H9 (cell line): Measurements from ENCODE around the gene PARP16. TPM values are rescaled to one million over a fixed set of nuclear protein-coding genes. Genes with fewer than 3 reads are reported as not detected.

Experiments
- DNase-seq: peaks from one replicate; pipeline ENCODE4 v3.0.0-alpha.2; 2017
- H2AFZ ChIP-seq: one replicate; pipeline ENCODE4 v1.6.1; 2013; ENCODE audit warnings: mild to moderate bottlenecking, low read length, control low read depth, moderate library complexity
- H2AK5ac ChIP-seq: 2 replicates; pipeline ENCODE4 v1.6.1; 2013; ENCODE audit warnings: low read length, control low read depth, mixed read lengths; ENCODE audit not compliant: insufficient read length
- H2BK120ac ChIP-seq: one replicate; pipeline ENCODE4 v1.6.1; 2013; ENCODE audit warnings: low read depth, mild to moderate bottlenecking, low read length, control low read depth, inconsistent platforms; ENCODE audit not compliant: poor library complexity, severe bottlenecking
- H2BK12ac ChIP-seq: 2 replicates; pipeline ENCODE4 v1.6.1; 2013; ENCODE audit warnings: low read length, control low read depth, mixed read lengths, low read depth; ENCODE audit not compliant: insufficient read length
- H2BK15ac ChIP-seq: 2 replicates; pipeline ENCODE4 v1.6.1; 2013; ENCODE audit warnings: low read depth, low read length, control low read depth
- H2BK20ac ChIP-seq: one replicate; pipeline ENCODE4 v1.6.1; 2013; ENCODE audit warnings: low read depth, mild to moderate bottlenecking, low read length, control low read depth, inconsistent platforms; ENCODE audit not compliant: poor library complexity, severe bottlenecking
- H2BK5ac ChIP-seq: 2 replicates; pipeline ENCODE4 v1.6.1; 2013; ENCODE audit warnings: low read length, control low read depth, mixed read lengths; ENCODE audit not compliant: insufficient read length
- H3K14ac ChIP-seq: 2 replicates; pipeline ENCODE4 v1.6.1; 2013; ENCODE audit warnings: low read length, control low read depth; ENCODE audit not compliant: insufficient read depth
- H3K18ac ChIP-seq: 2 replicates; pipeline ENCODE4 v1.6.1; 2013; ENCODE audit warnings: low read depth, mild to moderate bottlenecking, mixed read lengths, low read length, control low read depth; ENCODE audit not compliant: insufficient read length
- H3K23ac ChIP-seq: 2 replicates; pipeline ENCODE4 v1.6.1; 2013; ENCODE audit warnings: low read length, control low read depth, mixed read lengths, low read depth; ENCODE audit not compliant: insufficient read length
- H3K23me2 ChIP-seq: 2 replicates; pipeline ENCODE4 v1.6.1; 2013; ENCODE audit warnings: low read depth, mild to moderate bottlenecking, mixed read lengths, low read length, control low read depth; ENCODE audit not compliant: insufficient read length, poor library complexity, severe bottlenecking
- H3K27ac ChIP-seq: 2 replicates; pipeline ENCODE4 v1.5.1; 2013; ENCODE audit warnings: low read length, control low read depth, mixed read lengths, low read depth; ENCODE audit not compliant: insufficient read length
- H3K27me3 ChIP-seq: 2 replicates; pipeline ENCODE4 v1.6.1; 2013; ENCODE audit warnings: low read length, control low read depth, inconsistent platforms; ENCODE audit not compliant: insufficient read depth
- H3K4ac ChIP-seq: 2 replicates; pipeline ENCODE4 v1.6.1; 2013; ENCODE audit warnings: low read depth, mild to moderate bottlenecking, control low read depth, inconsistent platforms, low read length, moderate library complexity
- H3K4me1 ChIP-seq: 2 replicates; pipeline ENCODE4 v1.6.1; 2013; ENCODE audit warnings: low read length, control low read depth, inconsistent platforms; ENCODE audit not compliant: insufficient read depth
- H3K4me2 ChIP-seq: 2 replicates; pipeline ENCODE4 v1.6.1; 2013; ENCODE audit warnings: low read length, control low read depth, mixed read lengths; ENCODE audit not compliant: insufficient read length, insufficient read depth
- H3K56ac ChIP-seq: 2 replicates; pipeline ENCODE4 v1.6.1; 2013; ENCODE audit warnings: low read depth, mild to moderate bottlenecking, mixed read lengths, low read length, control low read depth; ENCODE audit not compliant: insufficient read length
- H3K79me1 ChIP-seq: 2 replicates; pipeline ENCODE4 v1.6.1; 2013; ENCODE audit warnings: low read depth, mild to moderate bottlenecking, moderate library complexity, low read length, control low read depth, inconsistent platforms; ENCODE audit not compliant: insufficient read depth, poor library complexity, severe bottlenecking
- H3K79me2 ChIP-seq: 2 replicates; pipeline ENCODE4 v1.6.1; 2013; ENCODE audit warnings: low read length, control low read depth, inconsistent platforms; ENCODE audit not compliant: insufficient read depth
- H3K9ac ChIP-seq: 2 replicates; pipeline ENCODE4 v1.6.1; 2013; ENCODE audit warnings: low read length, control low read depth, mixed read lengths; ENCODE audit not compliant: insufficient read length; ENCODE audit errors: extremely low read depth
- H3K9me3 ChIP-seq: one replicate; pipeline ENCODE4 v1.6.1; 2013; ENCODE audit warnings: low read depth, low read length, inconsistent platforms; ENCODE audit not compliant: control insufficient read depth
- H3T11ph ChIP-seq: one replicate; pipeline ENCODE4 v1.6.1; 2013; ENCODE audit warnings: mild to moderate bottlenecking, low read length, control low read depth, inconsistent platforms
- H4K20me1 ChIP-seq: one replicate; pipeline ENCODE4 v1.6.1; 2013; ENCODE audit not compliant: control insufficient read depth, insufficient read length, insufficient read depth
- H4K5ac ChIP-seq: 2 replicates; pipeline ENCODE4 v1.6.1; 2013; ENCODE audit warnings: low read depth, mild to moderate bottlenecking, mixed read lengths, low read length, control low read depth; ENCODE audit not compliant: insufficient read length
- H4K8ac ChIP-seq: replicated peaks from 2 replicates; pipeline ENCODE4 v1.6.1; 2013; ENCODE audit warnings: low read length, control low read depth, mixed read lengths, low read depth; ENCODE audit not compliant: insufficient read length
- H4K91ac ChIP-seq: 2 replicates; pipeline ENCODE4 v1.6.1; 2013; ENCODE audit warnings: low read depth, mild to moderate bottlenecking, moderate library complexity, mixed read lengths, low read length, control low read depth; ENCODE audit not compliant: insufficient read length
- H3K27ac Mint-ChIP-seq, 3 experiments: 2 replicates in 2 of 3; 3 replicates in 1 of 3; pipeline ENCODE4 v1.8.0; 2020 to 2021; ENCODE audit warnings: mixed read lengths in 3 of 3, mild to moderate bottlenecking in 1 of 3, moderate library complexity in 1 of 3
- H3K27me3 Mint-ChIP-seq: 2 replicates; pipeline ENCODE4 v1.8.0; 2021; ENCODE audit warnings: low read depth, mild to moderate bottlenecking, moderate library complexity, mixed read lengths
- H3K36me3 Mint-ChIP-seq, 3 experiments: 2 replicates in 2 of 3; 3 replicates in 1 of 3; pipeline ENCODE4 v1.8.0; 2020 to 2021; ENCODE audit warnings: low read depth in 3 of 3, mixed read lengths in 3 of 3; ENCODE audit not compliant: insufficient read depth in 1 of 3
- H3K4me1 Mint-ChIP-seq, 2 experiments: 2 replicates each; pipeline ENCODE4 v1.8.0; 2020; ENCODE audit warnings: mixed read lengths in 2 of 2
- H3K4me3 Mint-ChIP-seq, 2 experiments: 2 replicates in 1 of 2; 3 replicates in 1 of 2; pipeline ENCODE4 v1.8.0; 2020 to 2021; ENCODE audit warnings: mild to moderate bottlenecking in 2 of 2, mixed read lengths in 2 of 2, moderate library complexity in 1 of 2
- H3K9me3 Mint-ChIP-seq, 2 experiments: 2 replicates in 1 of 2; 3 replicates in 1 of 2; pipeline ENCODE4 v1.8.0; 2020; ENCODE audit warnings: mild to moderate bottlenecking in 2 of 2, mixed read lengths in 2 of 2, moderate library complexity in 1 of 2
- CTCF ChIP-seq: fragments of 200-600 bp; sonication (generic); conservative IDR thresholded peaks from 3 replicates; pipeline ENCODE4 v1.8.0; 2021; ENCODE audit warnings: antibody characterized with exemption, mild to moderate bottlenecking
- WGBS: extraction: QIAGEN DNeasy Blood & Tissue Kit; methylation state at CpG from one replicate; pipeline ENCODE4 v1.1.7; 2013; ENCODE audit warnings: missing lambda C conversion rate, low lambda C conversion rate, mixed read lengths; ENCODE audit not compliant: insufficient read length; ENCODE audit errors: extremely low coverage; 5-methylcytosine and 5-hydroxymethylcytosine counted together
- total RNA-seq: library from RNA; stranded (reverse); gene quantifications from 2 replicates; pipeline ENCODE4 v1.2.1, GENCODE V29; 2021

PARP16 gene
- total RNA-seq, 1 experiment from 2014 or later = 3.9 TPM

- Mint-ChIP-seq H3K4me3 (no peak overlapping the region), H3K4me1 (peaks cover 22 to 23% of the 10 kb centered on the region in 2 experiments), H3K36me3 (peaks cover 0 to 4% (median 0%) of the 10 kb centered on the region in 3 experiments; a peak in 4 of 7 replicates), H3K9me3 (peaks cover 0 to 5% of the 10 kb centered on the region in 2 experiments; a peak in 1 of 5 replicates), H3K27ac (peak overlapping the region; percentile 10 to 64 (median 32); a peak in 3 of 7 replicates), H3K27me3 (no peaks in the 10 kb centered on the region)
- WGBS = no CpG with 5 or more reads among the region's 9 CpGs
- no peaks in the 10 kb centered on the region for H3K27me3 ChIP-seq
- H3K18ac ChIP-seq = no peak overlapping the region
- H2AFZ ChIP-seq = no peak overlapping the region
- no peak overlapping the region for H3K9ac ChIP-seq
- no peak overlapping the region for H2BK20ac ChIP-seq
- H2BK12ac ChIP-seq = no peak overlapping the region
- no peaks in the 10 kb centered on the region for H3K4me1 ChIP-seq
- no peak overlapping the region for H4K8ac ChIP-seq
- H3K4me2 ChIP-seq = no peak overlapping the region
- no peak overlapping the region for H2BK5ac ChIP-seq
- no peak overlapping the region for H4K5ac ChIP-seq
- H4K91ac ChIP-seq = no peak overlapping the region
- H3K23me2 ChIP-seq = no peaks in the 10 kb centered on the region
- H4K20me1 ChIP-seq = no peaks in the 10 kb centered on the region
- no peak overlapping the region for H3K4ac ChIP-seq
- no peak overlapping the region for H2BK120ac ChIP-seq
- H3K27ac ChIP-seq = no peak overlapping the region
- no peaks in the 10 kb centered on the region for H3K79me2 ChIP-seq
- no peak for TF ChIP-seq CTCF
- no peak overlapping the region for H3K56ac ChIP-seq
- no peaks in the 10 kb centered on the region for H3K79me1 ChIP-seq
- no peak overlapping the region; the same call in 1 of the 2 replicates for H3K14ac ChIP-seq
- H3T11ph ChIP-seq = no peak overlapping the region
- H3K23ac ChIP-seq = no peak overlapping the region
- no peak overlapping the region for H2AK5ac ChIP-seq
- no peaks in the 10 kb centered on the region for H3K9me3 ChIP-seq
- H2BK15ac ChIP-seq = no peak overlapping the region
- DNase-seq = no peak
Observed at GRCh38 chr15:65248511-65249255, 38.0 kb downstream of the PARP16 start.
